ENCODE measurements around the gene CD8B. TPM values are rescaled to one million over a fixed set of nuclear protein-coding genes. Genes with fewer than 3 reads are reported as not detected.

Gene CD8B
- polyA plus RNA-seq, 2 donors: 1.6 to 1.7 TPM

Other genes starting within 250 kb of the CD8B start
- 10 to 100 TPM; 13.7 to 20.2 TPM for gene RNF103, start 238.0 kb downstream of the CD8B start, polyA plus RNA-seq
- gene RMND5A, start 141.6 kb downstream of the CD8B start, polyA plus RNA-seq: 10 to 100 TPM; 19.2 to 38.5 TPM
- 1 to 10 TPM; 3.5 to 4.2 TPM for gene CD8A, start 71.0 kb downstream of the CD8B start, polyA plus RNA-seq
- gene RGPD1, start 80.2 kb upstream of the CD8B start, polyA plus RNA-seq: under 1 TPM; 0.18 to 0.49 TPM
- 1 to 10 TPM in 1 of 2 donors, under 1 TPM in 1; 0.68 to 4.5 TPM for gene PLGLB1, start 160.0 kb upstream of the CD8B start, polyA plus RNA-seq

Measured in esophagus (tissue), 2 donors.